Measurements from ENCODE around the gene CLEC16A.
"Not testable (repeated sequence)": the region's sequence is repeated elsewhere in the genome, so short reads cannot be mapped to it uniquely, and the experiment has no call there.

Gene CLEC16A

GRCh38 chr16:11211061-11211976 is 267.0 kb downstream of the CLEC16A start:
- no peak for DNase-seq

DNA sequence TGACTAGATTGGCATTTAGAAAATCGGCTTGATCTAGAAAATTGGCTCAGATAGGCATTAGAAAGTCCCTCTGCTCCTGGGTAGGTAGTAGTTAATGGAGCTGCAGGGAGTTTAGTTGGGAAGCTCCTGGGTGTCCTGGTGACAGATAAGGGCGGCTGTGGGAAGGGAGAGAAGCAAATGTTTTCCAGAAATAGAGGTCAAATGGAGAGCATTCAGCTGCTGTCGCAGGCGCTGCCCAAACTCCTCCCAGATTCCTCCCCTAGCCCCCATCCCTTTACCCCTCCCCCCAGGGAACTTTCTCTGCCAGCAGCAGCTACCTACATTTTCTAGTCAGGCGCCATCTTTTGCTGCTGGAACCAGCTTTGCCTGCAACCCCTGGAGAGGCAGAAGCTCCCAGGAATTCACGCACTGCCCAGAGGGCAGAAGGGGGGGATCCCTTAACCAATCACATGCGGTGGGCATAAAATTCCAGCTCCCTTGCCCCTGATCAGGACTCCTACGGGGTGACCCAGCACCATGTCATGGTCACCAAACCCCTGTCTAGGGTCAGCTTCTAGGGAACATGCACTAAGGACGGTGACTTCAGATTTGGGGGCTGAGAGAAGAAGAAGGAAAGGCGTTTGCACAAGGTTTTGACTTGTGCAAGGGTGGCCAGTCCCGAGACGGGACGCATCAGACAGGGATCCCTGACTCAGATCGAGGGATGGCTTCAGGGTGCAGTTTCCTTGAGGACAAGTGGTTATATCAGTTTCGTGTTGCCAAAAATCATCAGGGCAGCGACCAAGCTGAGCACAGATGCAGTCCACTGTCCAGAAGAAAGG is 267.8 kb downstream of the CLEC16A start:
- DNase-seq = no peak

- no peak for DNase-seq
Measured at GRCh38 chr16:11212798-11213196, 268.4 kb downstream of the CLEC16A start.

DNA sequence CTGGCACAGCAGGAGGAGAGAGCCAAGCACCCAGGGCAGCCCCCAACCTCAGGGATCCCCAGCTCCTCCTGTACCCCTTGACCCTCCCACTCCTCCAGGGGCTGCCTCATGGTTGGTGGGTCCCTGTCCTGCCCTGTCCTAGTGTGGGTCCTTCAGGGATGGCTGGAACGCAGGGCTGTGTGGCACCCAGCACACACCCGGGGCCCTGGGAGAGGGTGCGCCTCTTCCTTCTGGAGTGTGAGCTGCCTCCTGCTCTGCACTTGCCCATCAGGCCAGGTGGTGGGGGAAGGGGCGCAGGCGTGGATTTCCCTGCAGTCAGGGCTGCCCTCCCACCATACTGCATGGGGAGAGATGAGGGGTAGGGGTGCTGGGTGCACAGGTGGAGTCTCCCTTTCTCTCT is 269.0 kb downstream of the CLEC16A start:
- DNase-seq = no peak

DNA sequence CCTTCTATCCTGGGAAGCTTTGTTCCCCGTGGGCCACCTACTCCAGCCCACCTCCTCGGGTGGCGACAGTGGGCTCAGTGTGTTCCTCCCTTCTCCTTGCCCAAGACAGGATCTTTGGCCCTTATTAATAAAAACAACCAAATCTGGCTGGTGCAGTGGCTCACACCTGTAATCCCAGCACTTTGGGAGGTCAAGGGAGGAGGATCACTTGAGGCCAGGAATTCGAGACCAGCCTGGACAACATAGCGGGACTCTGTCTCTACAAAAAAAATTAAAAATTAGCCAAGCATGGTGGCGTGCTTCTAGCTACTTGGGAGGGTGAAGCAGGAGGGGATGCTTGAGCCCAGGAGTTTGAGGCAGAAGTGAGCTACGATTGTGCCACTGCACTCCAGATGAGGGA is 269.4 kb downstream of the CLEC16A start:
- no peak for DNase-seq

- DNase-seq = no peak
Measured at GRCh38 chr16:11215935-11216556, 271.7 kb downstream of the CLEC16A start.

DNA sequence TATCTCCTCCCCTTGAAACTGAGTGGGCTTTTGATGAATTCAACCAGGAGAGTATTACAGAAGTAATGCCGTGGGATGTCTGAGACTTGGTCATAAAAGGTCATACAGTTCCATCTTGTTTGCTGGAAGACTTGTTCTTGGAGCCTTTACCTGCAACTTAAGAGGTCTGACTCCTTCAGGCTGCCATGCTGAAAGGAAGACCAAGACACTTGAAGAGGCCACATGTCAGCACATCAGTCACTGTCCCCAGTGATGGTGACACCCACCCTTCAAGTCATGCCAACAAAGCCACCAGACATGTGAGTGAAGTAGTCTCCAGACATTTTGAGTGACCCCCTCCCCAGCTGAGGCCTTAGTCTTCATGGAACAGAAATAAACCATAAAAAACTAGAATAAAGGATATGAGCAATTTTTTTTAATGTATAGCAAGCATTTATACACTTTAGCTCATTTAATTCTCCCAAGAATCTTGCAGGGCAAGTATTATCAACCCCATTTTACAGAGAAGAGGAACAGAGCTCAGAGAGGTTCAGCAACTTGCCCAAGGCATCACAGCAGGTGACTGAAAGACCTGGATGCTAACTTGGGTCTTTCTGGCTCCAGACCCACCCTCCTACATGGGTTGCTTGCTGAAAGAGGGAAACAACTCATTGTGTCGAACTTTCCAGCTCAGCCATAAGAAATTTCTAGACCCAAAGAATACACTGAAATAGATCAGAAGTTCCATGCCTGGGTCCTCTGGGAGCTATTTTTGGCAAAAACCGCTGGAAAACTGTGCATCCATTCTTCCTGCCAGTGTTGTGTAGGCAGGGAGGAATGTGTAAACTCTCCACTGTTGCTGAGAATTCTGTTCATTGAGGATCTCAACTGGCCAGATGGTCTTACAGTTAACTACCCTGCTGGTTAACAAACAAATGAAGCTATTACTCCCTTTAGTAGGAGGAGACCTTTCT is 273.6 kb downstream of the CLEC16A start:
- DNase-seq = no peak

DNA sequence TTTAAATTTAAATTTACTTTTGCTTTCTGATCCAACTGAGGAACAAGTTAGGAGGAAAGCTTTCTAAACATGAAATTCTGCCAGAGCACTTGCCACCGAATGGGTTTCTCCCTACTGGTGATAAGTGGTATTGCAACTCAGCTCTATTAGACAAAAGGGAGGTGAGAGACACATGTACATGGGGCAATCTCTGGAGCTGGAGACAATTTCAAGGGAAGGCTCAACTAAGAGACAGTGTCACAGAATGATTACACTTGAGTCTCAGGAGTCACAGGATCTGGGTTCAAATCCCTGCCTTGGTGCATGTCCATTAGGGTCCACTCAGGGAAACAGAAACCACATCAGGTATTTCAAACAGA is 274.2 kb downstream of the CLEC16A start:
- DNase-seq = no peak

- DNase-seq = no peak
Measured at GRCh38 chr16:11219178-11219577, 274.8 kb downstream of the CLEC16A start.

GRCh38 chr16:11220507-11220906 is 276.1 kb downstream of the CLEC16A start:
- not testable (repeated sequence) for DNase-seq

DNA sequence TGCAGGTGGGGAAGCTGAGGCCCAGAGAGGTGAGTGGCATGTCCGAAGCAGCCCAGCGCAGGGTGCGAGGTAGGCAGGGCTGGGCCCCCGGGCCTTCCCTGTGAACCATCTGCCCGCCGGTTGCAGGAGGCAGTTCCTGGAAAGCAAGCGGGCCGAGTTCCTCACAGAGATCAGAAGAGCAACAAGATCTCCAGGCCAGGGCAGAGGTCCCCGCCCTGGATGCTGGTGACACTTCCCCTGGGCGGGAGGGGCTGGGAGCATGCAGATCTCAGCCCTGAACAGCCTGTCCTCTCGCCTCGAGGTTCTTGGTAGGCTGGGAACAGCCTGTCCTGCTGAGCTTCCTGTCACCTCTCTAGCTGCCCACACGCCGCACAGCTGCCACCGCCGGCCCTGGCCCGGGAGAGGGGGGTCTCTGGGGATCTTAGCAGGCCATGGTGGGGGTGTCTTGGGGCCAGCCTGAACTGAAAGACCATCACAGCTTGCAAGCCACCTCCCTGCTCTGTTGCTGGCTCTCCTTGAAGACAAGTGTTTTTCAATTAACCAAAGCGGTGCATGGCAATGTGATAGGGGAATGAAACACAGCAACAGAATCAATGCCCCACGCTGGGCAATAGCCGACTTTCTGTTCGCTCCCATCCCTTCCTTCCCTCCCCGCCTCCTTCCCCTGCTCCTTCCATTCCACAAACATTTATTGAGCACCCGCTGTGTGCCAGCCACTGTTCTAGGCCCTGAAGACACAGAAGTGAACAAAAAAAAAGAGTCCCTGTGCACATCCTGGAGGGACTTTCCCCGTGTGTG is 279.9 kb downstream of the CLEC16A start:
- no peak for DNase-seq

DNA sequence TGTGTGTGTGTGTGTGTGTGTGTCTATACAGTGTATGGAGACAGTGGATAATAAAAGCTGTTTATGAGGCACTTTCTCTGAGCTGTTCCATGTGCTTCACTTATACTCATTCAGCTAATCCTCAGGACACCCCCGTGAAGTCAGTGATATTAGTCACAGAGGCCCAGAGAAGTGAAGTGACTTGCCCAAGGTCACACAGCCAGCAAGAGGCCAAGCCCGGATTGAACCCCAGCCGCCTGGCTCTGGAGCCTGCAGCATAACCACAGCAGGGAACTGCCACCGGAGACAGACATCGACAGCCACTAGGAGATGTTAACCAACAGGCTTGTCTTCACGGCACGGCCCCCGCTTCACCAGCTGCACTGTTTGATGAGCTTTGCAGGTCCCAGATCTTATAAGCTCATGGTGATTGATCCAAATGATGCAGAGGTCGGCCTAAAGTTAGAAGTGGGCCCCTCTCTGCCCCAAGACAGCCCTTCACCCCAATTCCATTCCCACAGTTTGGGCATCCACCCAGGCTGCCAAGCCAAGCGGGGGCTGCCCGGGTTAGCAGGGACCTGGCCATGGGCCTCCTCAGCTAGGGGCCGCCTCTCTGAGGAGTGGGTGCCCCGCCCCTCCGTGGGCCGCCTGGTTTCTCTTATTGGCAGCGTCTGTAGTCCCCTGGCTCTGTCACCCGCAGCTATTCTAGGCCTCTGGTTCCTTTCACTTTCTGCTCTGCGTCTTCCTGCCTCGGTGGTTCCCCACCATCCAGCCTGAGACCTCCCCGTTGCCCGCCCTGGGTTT is 280.7 kb downstream of the CLEC16A start:
- no peak for DNase-seq

GRCh38 chr16:11225677-11226549 is 281.5 kb downstream of the CLEC16A start:
- no peak for DNase-seq

- DNase-seq = no peak
Measured at GRCh38 chr16:11229432-11229831, 285.1 kb downstream of the CLEC16A start.

DNA sequence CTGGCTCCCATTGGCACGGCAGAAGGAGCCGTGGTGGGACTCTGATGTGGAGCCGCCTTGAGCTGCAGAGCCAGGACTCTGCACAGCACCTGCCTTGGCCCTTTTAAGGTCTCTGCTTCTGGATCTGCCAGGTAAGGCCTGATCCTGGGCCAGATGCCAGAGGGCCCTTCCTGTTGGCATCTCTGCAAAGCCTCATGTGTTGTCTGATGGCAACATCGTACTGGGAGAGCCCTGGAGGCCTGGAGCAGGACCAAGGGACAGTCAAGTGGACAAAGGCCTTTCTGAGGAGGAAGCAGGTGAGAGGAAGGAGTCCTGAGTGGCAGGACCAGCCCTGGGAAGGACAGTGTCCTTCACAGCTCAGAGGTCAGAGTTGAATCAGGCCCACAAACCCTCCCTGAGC is 285.5 kb downstream of the CLEC16A start:
- DNase-seq = no peak

DNA sequence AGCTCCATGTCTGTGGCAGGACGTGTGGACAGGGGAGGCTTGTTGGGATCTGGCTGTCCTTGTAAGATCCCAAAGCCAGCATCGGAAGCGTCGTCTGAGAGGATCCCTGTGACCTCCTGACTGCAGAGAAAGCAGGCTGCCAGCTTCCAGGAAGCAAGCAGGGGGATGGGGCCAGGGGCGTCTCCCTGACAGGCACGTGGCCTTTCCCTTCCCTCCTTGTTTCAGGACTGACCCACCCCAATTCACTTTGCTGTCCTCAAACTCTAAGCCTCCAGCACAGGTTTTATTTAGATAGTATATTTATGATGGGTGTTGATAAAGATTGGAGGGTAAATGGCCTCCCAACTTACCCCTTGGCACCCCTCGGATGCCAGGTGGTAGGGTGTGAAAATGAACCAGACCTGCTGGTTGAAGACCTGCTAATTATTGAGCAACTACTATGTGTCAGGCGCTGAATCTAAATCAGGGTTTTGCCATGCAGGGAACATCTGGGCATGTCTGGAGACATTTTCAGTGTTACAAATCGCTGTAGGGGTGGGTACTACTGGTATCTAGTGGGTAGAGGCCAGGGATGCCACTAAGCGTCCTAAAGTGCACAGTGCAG is 287.1 kb downstream of the CLEC16A start:
- DNase-seq = no peak

All from GOT3 (cell line).